NCI-H2081 (cell line): ENCODE results near the gene TMEM37.

ENCODE experiments used
- DNase-seq, 2 experiments: peaks; one replicate each; lab custom pipeline; 2025; lab: John Stamatoyannopoulos, UW

TMEM37 gene

GRCh38 chr2:119455066-119455718 lies 23.5 kb downstream of the TMEM37 start:
- no peak for DNase-seq

- DNase-seq, result no peak
Observed at GRCh38 chr2:119460076-119460475, 28.4 kb downstream of the TMEM37 start.

GRCh38 chr2:119461811-119462210 lies 30.2 kb downstream of the TMEM37 start:
- DNase-seq, result no peak

GRCh38 chr2:119462574-119462973 lies 30.9 kb downstream of the TMEM37 start:
- no peak for DNase-seq

- DNase-seq, result no peak
Observed at GRCh38 chr2:119463136-119463535, 31.5 kb downstream of the TMEM37 start.

- DNase-seq, result no peak
Observed at GRCh38 chr2:119463990-119464389, 32.3 kb downstream of the TMEM37 start.

GRCh38 chr2:119464981-119465380 lies 33.3 kb downstream of the TMEM37 start:
- no peak for DNase-seq

GRCh38 chr2:119465687-119466086 lies 34.0 kb downstream of the TMEM37 start:
- no peak for DNase-seq

GRCh38 chr2:119466373-119466772 lies 34.7 kb downstream of the TMEM37 start:
- no peak for DNase-seq

GRCh38 chr2:119468154-119468955 lies 36.7 kb downstream of the TMEM37 start:
- no peak for DNase-seq

- DNase-seq, result no peak
Observed at GRCh38 chr2:119469131-119469530, 37.5 kb downstream of the TMEM37 start.

- peak; percentile 34 to 61 for DNase-seq
Observed at GRCh38 chr2:119469661-119470297, 38.1 kb downstream of the TMEM37 start.

GRCh38 chr2:119472749-119473148 lies 41.1 kb downstream of the TMEM37 start:
- DNase-seq, result no peak

- DNase-seq, result no peak
Observed at GRCh38 chr2:119473621-119474370, 42.1 kb downstream of the TMEM37 start.

GRCh38 chr2:119474371-119475224 lies 42.9 kb downstream of the TMEM37 start:
- DNase-seq, result no peak

GRCh38 chr2:119475225-119475856 lies 43.7 kb downstream of the TMEM37 start:
- DNase-seq, result peak; percentile 6 to 49

- no peak for DNase-seq
Observed at GRCh38 chr2:119475857-119476244, 44.2 kb downstream of the TMEM37 start.

GRCh38 chr2:119476301-119477112 lies 44.9 kb downstream of the TMEM37 start:
- peak; percentile 72 to 73 for DNase-seq

- no peak for DNase-seq
Observed at GRCh38 chr2:119477113-119477505, 45.5 kb downstream of the TMEM37 start.
